IMR-90 (cell line): ENCODE data around the gene PTMS. TPM values are rescaled to one million over a fixed set of nuclear protein-coding genes. Genes with fewer than 3 reads are reported as not detected.

Experiments
- ATAC-seq: fragments of 200-7000 bp; cut with Tn5 transposase; 2 replicates; pipeline ENCODE4 v1.9.1; 2020; ENCODE audit warnings: low read depth, mild to moderate bottlenecking, moderate library complexity
- BruUV-seq: library from RNA; stranded (reverse); fragments of 400-500 nt; replicated peaks from 2 replicates; lab custom pipeline; 2021; lab: Mats Ljungman, UMichigan
- CTCF ChIA-PET: fragments of 300-600 bp; formaldehyde crosslinking; extraction: SDS; loops from one replicate; lab custom pipeline; 2021; ENCODE audit warnings: antibody characterized with exemption; lab: Yijun Ruan, JAX
- POLR2A ChIA-PET: fragments of 300-600 bp; sonication (Branson Sonifier 250); formaldehyde crosslinking; loops from one replicate; lab custom pipeline; 2022; ENCODE audit warnings: antibody characterized with exemption; ENCODE audit not compliant: unreplicated experiment; lab: Charles Lee
- DNase-seq: peaks from one replicate; pipeline ENCODE4 v3.0.0; 2013
- H2AFZ ChIP-seq: replicated peaks from 2 replicates; pipeline ENCODE3; 2013; ENCODE audit warnings: low read length, mild to moderate bottlenecking; ENCODE audit not compliant: poor library complexity
- H2AK5ac ChIP-seq: 2 replicates; pipeline ENCODE4 v1.6.1; 2013; ENCODE audit warnings: low read depth, low read length, inconsistent platforms
- H2AK9ac ChIP-seq: replicated peaks from 2 replicates; pipeline ENCODE3; 2013; ENCODE audit warnings: mild to moderate bottlenecking, low read depth, low read length, moderate library complexity; ENCODE audit not compliant: poor library complexity
- H2BK120ac ChIP-seq: 2 replicates; pipeline ENCODE4 v1.6.1; 2013; ENCODE audit warnings: low read depth, low read length, inconsistent platforms
- H2BK15ac ChIP-seq: 3 replicates; pipeline ENCODE4 v1.6.1; 2013; ENCODE audit warnings: low read depth, low read length, inconsistent platforms
- H2BK20ac ChIP-seq: 2 replicates; pipeline ENCODE4 v1.6.1; 2013; ENCODE audit warnings: low read depth, mild to moderate bottlenecking, inconsistent platforms, low read length, moderate library complexity
- H2BK5ac ChIP-seq: 2 replicates; pipeline ENCODE4 v1.6.1; 2013; ENCODE audit warnings: mild to moderate bottlenecking, low read depth, low read length, inconsistent platforms; ENCODE audit not compliant: poor library complexity, severe bottlenecking
- H3K14ac ChIP-seq: replicated peaks from 2 replicates; pipeline ENCODE4 v1.6.1; 2013; ENCODE audit warnings: low read depth, low read length, inconsistent platforms
- H3K18ac ChIP-seq: 2 replicates; pipeline ENCODE4 v1.6.1; 2013; ENCODE audit warnings: low read depth, low read length, control low read depth
- H3K23ac ChIP-seq: 2 replicates; pipeline ENCODE4 v1.6.1; 2013; ENCODE audit warnings: low read depth, low read length, inconsistent platforms
- H3K27ac ChIP-seq: 2 replicates; pipeline ENCODE4 v1.5.1; 2013; ENCODE audit warnings: mild to moderate bottlenecking, control low read depth, low read length; ENCODE audit not compliant: insufficient read depth
- H3K27me3 ChIP-seq: 2 replicates; pipeline ENCODE4 v1.6.1; 2013; ENCODE audit warnings: low read length; ENCODE audit not compliant: control insufficient read depth, insufficient read depth
- H3K36me3 ChIP-seq: 2 replicates; pipeline ENCODE4 v1.6.1; 2013; ENCODE audit warnings: low read length, mixed read lengths; ENCODE audit not compliant: control insufficient read depth, insufficient read depth
- H3K4ac ChIP-seq: 2 replicates; pipeline ENCODE4 v1.6.1; 2013; ENCODE audit warnings: low read depth, low read length, inconsistent platforms
- H3K4me1 ChIP-seq: 2 replicates; pipeline ENCODE4 v1.6.1; 2013; ENCODE audit warnings: low read length, mixed read lengths; ENCODE audit not compliant: control insufficient read depth, insufficient read depth
- H3K4me2 ChIP-seq: 2 replicates; pipeline ENCODE4 v1.6.1; 2013; ENCODE audit warnings: low read depth, mild to moderate bottlenecking, control low read depth, low read length, moderate library complexity
- H3K4me3 ChIP-seq: 2 replicates; pipeline ENCODE4 v1.5.1; 2013; ENCODE audit warnings: low read depth, mild to moderate bottlenecking, control low read depth, low read length, moderate library complexity; ENCODE audit not compliant: insufficient read depth
- H3K56ac ChIP-seq: 2 replicates; pipeline ENCODE4 v1.6.1; 2013; ENCODE audit warnings: low read length, inconsistent platforms; ENCODE audit not compliant: insufficient read depth; ENCODE audit errors: extremely low read depth
- H3K79me1 ChIP-seq, 2 experiments: 2 replicates each; pipeline ENCODE4 v1.6.1; 2013; ENCODE audit warnings: low read length in 2 of 2, inconsistent platforms in 1 of 2, low read depth in 1 of 2
- H3K9ac ChIP-seq: 2 replicates; pipeline ENCODE4 v1.6.1; 2013; ENCODE audit warnings: low read depth, low read length, control low read depth
- H3K9me1 ChIP-seq: 2 replicates; pipeline ENCODE4 v1.6.1; 2013; ENCODE audit warnings: low read length, inconsistent platforms; ENCODE audit not compliant: insufficient read depth
- H3K9me3 ChIP-seq: 2 replicates; pipeline ENCODE4 v1.6.1; 2013; ENCODE audit warnings: low read length; ENCODE audit not compliant: control insufficient read depth, insufficient read depth
- H4K20me1 ChIP-seq: 2 replicates; pipeline ENCODE4 v1.6.1; 2013; ENCODE audit warnings: low read length, inconsistent platforms; ENCODE audit not compliant: insufficient read depth
- H4K5ac ChIP-seq: 2 replicates; pipeline ENCODE4 v1.6.1; 2013; ENCODE audit warnings: mild to moderate bottlenecking, low read depth, low read length, control low read depth
- H4K8ac ChIP-seq, 2 experiments: 2 replicates each; pipeline ENCODE4 v1.6.1; 2013; ENCODE audit warnings: low read depth in 2 of 2, low read length in 2 of 2, control low read depth in 1 of 2, inconsistent platforms in 1 of 2
- H4K91ac ChIP-seq: 2 replicates; pipeline ENCODE4 v1.6.1; 2013; ENCODE audit warnings: low read depth, low read length, inconsistent platforms; ENCODE audit not compliant: insufficient read depth
- BHLHE40 ChIP-seq: fragments of 150-350 bp; IDR thresholded peaks from 2 replicates; pipeline ENCODE4 v1.6.1; 2016; ENCODE audit warnings: mild to moderate bottlenecking, low read depth, low read length
- CEBPB ChIP-seq: IDR thresholded peaks from 2 replicates; pipeline ENCODE4 v1.6.1; 2012; ENCODE audit warnings: low read depth, low read length, improper control_type of control experiment
- CTCF ChIP-seq: conservative IDR thresholded peaks from 2 replicates; pipeline ENCODE4 v1.5.1; 2012; ENCODE audit warnings: mild to moderate bottlenecking, low read depth, low read length, improper control_type of control experiment
- ELK1 ChIP-seq: fragments of 150-350 bp; IDR thresholded peaks from 2 replicates; pipeline ENCODE4 v1.6.1; 2016; ENCODE audit warnings: low read depth, mild to moderate bottlenecking, low read length, moderate library complexity, borderline replicate concordance
- FOS ChIP-seq: fragments of 150-350 bp; IDR thresholded peaks from 2 replicates; pipeline ENCODE4 v1.6.1; 2016; ENCODE audit warnings: low read depth, low read length
- MAZ ChIP-seq: IDR thresholded peaks from 2 replicates; pipeline ENCODE4 v1.6.1; 2012; ENCODE audit warnings: low read depth, mild to moderate bottlenecking, low read length, improper control_type of control experiment, moderate library complexity, borderline replicate concordance
- MXI1 ChIP-seq: IDR thresholded peaks from 2 replicates; pipeline ENCODE4 v1.6.1; 2012; ENCODE audit warnings: low read depth, mild to moderate bottlenecking, low read length, moderate library complexity, borderline replicate concordance
- NFE2L2 ChIP-seq: fragments of 150-350 bp; IDR thresholded peaks from 2 replicates; pipeline ENCODE4 v1.6.1; 2016; ENCODE audit warnings: low read depth, mild to moderate bottlenecking, low read length
- RAD21 ChIP-seq: IDR thresholded peaks from 2 replicates; pipeline ENCODE4 v1.6.1; 2012; ENCODE audit warnings: low read length, improper control_type of control experiment
- RCOR1 ChIP-seq: IDR thresholded peaks from 2 replicates; pipeline ENCODE4 v1.6.1; 2012; ENCODE audit warnings: mild to moderate bottlenecking, low read length, improper control_type of control experiment; ENCODE audit not compliant: insufficient replicate concordance
- RFX5 ChIP-seq: IDR thresholded peaks from 2 replicates; pipeline ENCODE4 v1.8.0; 2012; ENCODE audit warnings: low read depth, mild to moderate bottlenecking, low read length, moderate library complexity
- SMC3 ChIP-seq: fragments of 150-350 bp; IDR thresholded peaks from 2 replicates; pipeline ENCODE4 v1.6.1; 2016; ENCODE audit warnings: low read depth, mild to moderate bottlenecking, antibody characterized with exemption, low read length, moderate library complexity
- USF2 ChIP-seq: fragments of 150-350 bp; IDR thresholded peaks from 2 replicates; pipeline ENCODE4 v1.6.1; 2017; ENCODE audit warnings: mild to moderate bottlenecking, antibody characterized with exemption, low read length, low read depth
- WGBS, 2 experiments: methylation state at CpG; one replicate each; pipeline versions ENCODE4 v1.1.5 to v1.1.7; 2013; ENCODE audit warnings: missing lambda C conversion rate in 2 of 2; ENCODE audit not compliant: insufficient read length in 1 of 2; ENCODE audit errors: extremely low coverage in 2 of 2; 5-methylcytosine and 5-hydroxymethylcytosine counted together
- dilution Hi-C: fragments of 300-500 bp; cut with HindIII; formaldehyde crosslinking; loops from one replicate; pipeline ENCODE4 v1.14.3; 2018; ENCODE audit warnings: low sequenced_read_pairs; ENCODE audit not compliant: unreplicated experiment
- in situ Hi-C: fragments of 300-500 bp; cut with MboI; formaldehyde crosslinking; loops from 3 replicates; pipeline ENCODE4 v1.14.3; 2019; ENCODE audit warnings: low sequenced_read_pairs, inconsistent platforms, mixed read lengths
- intact Hi-C: fragments of 100-400 bp; cut with micrococcal nuclease; formaldehyde crosslinking; loops from 2 replicates; pipeline ENCODE4 v1.10.0; 2022
- polyA plus RNA-seq, 3 experiments: library from polyadenylated mRNA; depleted of rRNA; stranded (reverse); fragments of >200 nt; gene quantifications; 2 replicates each; pipeline ENCODE4 v1.2.3, GENCODE V29; 2012; ENCODE audit warnings: low replicate concordance in 1 of 3
- total RNA-seq: library from RNA; depleted of rRNA; stranded (reverse); fragments of >200 nt; gene quantifications from 2 replicates; pipeline ENCODE4 v1.2.3, GENCODE V29; 2012

PTMS gene
- total and polyA plus RNA-seq, 2 of the 4 experiments (the other 2 are of a cell fraction): 17.2 to 275 TPM

GRCh38 chr12:6730169-6730568, 36.0 kb upstream of the PTMS start:
- H3K4me3 ChIP-seq: no peak overlapping the region
- no peak overlapping the region for H2AFZ ChIP-seq
- DNase-seq (no peak), ATAC-seq (no peak)
- no peak overlapping the region for H3K18ac ChIP-seq
- dilution Hi-C loops (no loop called here), intact Hi-C loops (no loop called here), in situ Hi-C loops (no loop called here)
- H3K9me3 ChIP-seq: no peaks in the 10 kb centered on the region
- H3K36me3 ChIP-seq: peaks cover 46% of the 10 kb centered on the region
- no peak overlapping the region for H3K27ac ChIP-seq
- H2BK120ac ChIP-seq: no peak overlapping the region
- no peak overlapping the region for H3K9ac ChIP-seq
- ChIA-PET POLR2A (interaction anchor here (0.8 kb wide), 1 partner anchor 22 kb away, joined by 3 read pairs; the partner anchor contains the start of gene MLF2), CTCF (no interaction called here)
- H3K27me3 ChIP-seq: no peaks in the 10 kb centered on the region
- no peak overlapping the region for H2BK20ac ChIP-seq
- peak overlapping the region; percentile 28 for H2AK9ac ChIP-seq
- H4K20me1 ChIP-seq: no peaks in the 10 kb centered on the region
- H2AK5ac ChIP-seq: no peak overlapping the region
- no peak overlapping the region for H4K8ac ChIP-seq
- peaks cover 2% of the 10 kb centered on the region; the same call in 1 of the 2 replicates for H3K9me1 ChIP-seq
- no TSS peak for BruUV-seq
- peaks cover 17 to 27% of the 10 kb centered on the region in 2 experiments for H3K79me1 ChIP-seq
- H3K4me2 ChIP-seq: no peak overlapping the region
- no peak overlapping the region for H4K5ac ChIP-seq
- 95% methylated on average over 3 of the region's 8 CpGs; no CpG with 5 or more reads in 1 of the 2 experiments for WGBS, 2 experiments
- no peak overlapping the region for H2BK5ac ChIP-seq
- H3K56ac ChIP-seq: no peak overlapping the region
- H2BK15ac ChIP-seq: no peak overlapping the region
- H3K4me1 ChIP-seq: no peaks in the 10 kb centered on the region
- no peak overlapping the region for H3K14ac ChIP-seq
- no peak overlapping the region for H3K4ac ChIP-seq
- no peak overlapping the region for H4K91ac ChIP-seq
- TF ChIP-seq BHLHE40 (no peak), SMC3 (no peak), RCOR1 (no peak), CTCF (no peak), USF2 (no peak), NFE2L2 (no peak), RAD21 (no peak), FOS (no peak), MAZ (no peak), ELK1 (no peak), RFX5 (no peak), MXI1 (no peak), CEBPB (no peak)
- no peak overlapping the region for H3K23ac ChIP-seq
